OCI-LY1 (cell line): ENCODE measurements around the gene BBX.

Experiments
- H2AFZ ChIP-seq: fragments of 200-600 bp; sonication (generic), shearing (Covaris generic); 2 replicates; pipeline ENCODE4 v1.6.0; 2014; ENCODE audit warnings: antibody characterized with exemption, mild to moderate bottlenecking, low read length
- H3F3A ChIP-seq: fragments of 200-600 bp; sonication (generic), shearing (Covaris generic); 2 replicates; pipeline ENCODE4 v1.6.0; 2014; ENCODE audit warnings: mild to moderate bottlenecking, antibody characterized with exemption, low read length, moderate library complexity; ENCODE audit not compliant: insufficient read depth
- H3K27ac ChIP-seq: fragments of 200-600 bp; sonication (generic); 2 replicates; pipeline ENCODE4 v1.5.1; 2014; ENCODE audit warnings: low read length, mixed run types, mild to moderate bottlenecking, low read depth; ENCODE audit not compliant: poor library complexity, severe bottlenecking
- H3K27me3 ChIP-seq: fragments of 200-600 bp; sonication (generic); 2 replicates; pipeline ENCODE4 v1.6.0; 2014; ENCODE audit warnings: antibody characterized with exemption, mild to moderate bottlenecking, low read length, moderate library complexity; ENCODE audit not compliant: insufficient read depth
- H3K36me3 ChIP-seq: fragments of 200-600 bp; sonication (generic); 2 replicates; pipeline ENCODE4 v1.6.1; 2014; ENCODE audit warnings: mild to moderate bottlenecking, antibody characterized with exemption, low read length, moderate library complexity, mixed read lengths; ENCODE audit not compliant: insufficient read depth
- H3K4me1 ChIP-seq: fragments of 200-600 bp; sonication (generic); 2 replicates; pipeline ENCODE4 v1.5.1; 2014; ENCODE audit warnings: mild to moderate bottlenecking, low read length, moderate library complexity; ENCODE audit not compliant: insufficient read depth, severe bottlenecking
- H3K4me2 ChIP-seq: fragments of 200-600 bp; sonication (generic), shearing (Covaris generic); 2 replicates; pipeline ENCODE4 v1.6.1; 2014; ENCODE audit warnings: low read length
- H3K4me3 ChIP-seq: fragments of 200-600 bp; sonication (generic); 2 replicates; pipeline ENCODE4 v1.5.1; 2014; ENCODE audit warnings: low read length, low read depth, mild to moderate bottlenecking, mixed read lengths; ENCODE audit not compliant: poor library complexity, severe bottlenecking
- H3K79me2 ChIP-seq: fragments of 200-600 bp; shearing (Covaris generic); 2 replicates; pipeline ENCODE4 v1.6.1; 2016; ENCODE audit warnings: mixed run types, low read length, mixed read lengths; ENCODE audit not compliant: insufficient read depth
- H3K9ac ChIP-seq: fragments of 200-600 bp; sonication (generic), shearing (Covaris generic); 2 replicates; pipeline ENCODE4 v1.6.1; 2014; ENCODE audit warnings: mild to moderate bottlenecking, low read length, mixed read lengths
- H3K9me2 ChIP-seq: fragments of 200-600 bp; sonication (generic), shearing (Covaris generic); 2 replicates; pipeline ENCODE4 v1.6.1; 2014; ENCODE audit warnings: low read depth, mild to moderate bottlenecking, low read length, mixed read lengths
- H3K9me3 ChIP-seq: fragments of 200-600 bp; shearing (Covaris generic); 2 replicates; pipeline ENCODE4 v1.6.1; 2014; ENCODE audit warnings: low read length, mixed read lengths
- H4K20me1 ChIP-seq: fragments of 200-600 bp; sonication (generic), shearing (Covaris generic); 2 replicates; pipeline ENCODE4 v1.6.0; 2016; ENCODE audit warnings: mild to moderate bottlenecking, low read length; ENCODE audit not compliant: insufficient read depth
- CTCF ChIP-seq: fragments of 200-600 bp; sonication (generic), shearing (Covaris generic); IDR thresholded peaks from 2 replicates; pipeline ENCODE4 v1.5.1; 2017; ENCODE audit warnings: mild to moderate bottlenecking, antibody characterized with exemption, low read length, moderate library complexity, mixed read lengths
- EZH2 ChIP-seq: fragments of 200-600 bp; sonication (generic), shearing (Covaris generic); IDR thresholded peaks from 2 replicates; pipeline ENCODE4 v1.8.0; 2017; ENCODE audit warnings: borderline replicate concordance, mixed run types, mild to moderate bottlenecking, antibody characterized with exemption, low read length, moderate library complexity, mixed read lengths

The BBX gene

GRCh38 chr3:107797586-107797985 lies 274.8 kb downstream of the BBX start:
- no peak overlapping the region for H2AFZ ChIP-seq
- no peak overlapping the region for H3K4me2 ChIP-seq
- no peak for TF ChIP-seq EZH2
- H3F3A ChIP-seq: no peaks in the 10 kb centered on the region
- no peaks in the 10 kb centered on the region for H3K9me2 ChIP-seq
- no peak overlapping the region for H3K27ac ChIP-seq
- peaks cover 16% of the 10 kb centered on the region for H3K4me1 ChIP-seq
- H3K36me3 ChIP-seq: peaks cover 41% of the 10 kb centered on the region; the same call in 1 of the 2 replicates
- no peak overlapping the region for H3K4me3 ChIP-seq
- no peak overlapping the region for H3K9ac ChIP-seq
- H4K20me1 ChIP-seq: no peaks in the 10 kb centered on the region
- H3K27me3 ChIP-seq: no peaks in the 10 kb centered on the region
- H3K79me2 ChIP-seq: no peaks in the 10 kb centered on the region
- H3K9me3 ChIP-seq: no peaks in the 10 kb centered on the region

- Histone ChIP-seq H3K4me2 (no peak overlapping the region), H3K27ac (no peak overlapping the region), H3K9ac (no peak overlapping the region), H3K4me1 (peaks cover 16% of the 10 kb centered on the region), H3F3A (no peaks in the 10 kb centered on the region), H3K4me3 (no peak overlapping the region), H3K27me3 (no peaks in the 10 kb centered on the region), H3K36me3 (peaks cover 48% of the 10 kb centered on the region; the same call in 1 of the 2 replicates), H4K20me1 (no peaks in the 10 kb centered on the region), H3K9me3 (no peaks in the 10 kb centered on the region), H3K79me2 (no peaks in the 10 kb centered on the region), H3K9me2 (no peaks in the 10 kb centered on the region), H2AFZ (no peak overlapping the region)
- TF ChIP-seq EZH2: no peak
- no peak for TF ChIP-seq CTCF
These were observed 275.6 kb downstream of the BBX start for GRCh38 chr3:107798381-107798780.

GRCh38 chr3:107800710-107801109 lies 277.9 kb downstream of the BBX start:
- Histone ChIP-seq H3F3A (no peaks in the 10 kb centered on the region), H4K20me1 (no peaks in the 10 kb centered on the region), H3K9ac (no peak overlapping the region), H3K79me2 (no peaks in the 10 kb centered on the region), H3K4me3 (no peak overlapping the region), H3K27ac (no peak overlapping the region), H2AFZ (no peak overlapping the region), H3K9me2 (no peaks in the 10 kb centered on the region), H3K27me3 (no peaks in the 10 kb centered on the region), H3K9me3 (no peaks in the 10 kb centered on the region), H3K36me3 (peaks cover 57% of the 10 kb centered on the region; the same call in 1 of the 2 replicates), H3K4me2 (no peak overlapping the region), H3K4me1 (peaks cover 13% of the 10 kb centered on the region)
- TF ChIP-seq CTCF (no peak), EZH2 (no peak)

- no peak for TF ChIP-seq EZH2
- TF ChIP-seq CTCF: no peak
- Histone ChIP-seq H3K4me1 (no peaks in the 10 kb centered on the region), H3F3A (no peaks in the 10 kb centered on the region), H3K9me2 (no peaks in the 10 kb centered on the region), H3K27me3 (no peaks in the 10 kb centered on the region), H3K79me2 (no peaks in the 10 kb centered on the region), H3K4me2 (no peak overlapping the region), H3K27ac (no peak overlapping the region), H2AFZ (no peak overlapping the region), H3K4me3 (no peak overlapping the region), H4K20me1 (no peaks in the 10 kb centered on the region), H3K9ac (no peak overlapping the region), H3K36me3 (peaks cover 71% of the 10 kb centered on the region; the same call in 1 of the 2 replicates), H3K9me3 (no peaks in the 10 kb centered on the region)
These were observed 280.4 kb downstream of the BBX start for GRCh38 chr3:107803170-107803569.
